NT2/D1 (cell line): ENCODE measurements around the gene OR2L5.

Experiments used
- SUZ12 ChIP-seq: IDR thresholded peaks from 2 replicates; pipeline ENCODE4 v1.6.1; 2011; ENCODE audit not compliant: insufficient read length, insufficient read depth; ENCODE audit errors: extremely low read depth
- YY1 ChIP-seq: IDR thresholded peaks from 2 replicates; pipeline ENCODE4 v1.6.1; 2011; ENCODE audit not compliant: insufficient read length, insufficient read depth
- ZNF274 ChIP-seq: IDR thresholded peaks from 2 replicates; pipeline ENCODE4 v1.6.1; 2011; ENCODE audit warnings: mild to moderate bottlenecking, low read depth, low read length

GRCh38 chr1:248065604-248066003, 52.1 kb downstream of the OR2L5 start:
- TF ChIP-seq YY1 (no peak), ZNF274 (no peak), SUZ12 (no peak)
